ENCODE measurements around the gene TRIM62.

- TF ChIP-seq CTCF (optimal IDR thresholded peaks at IDR 0.05 in 1 of 3, IDR thresholded peaks at IDR 0.05 in 1 of 3, conservative IDR thresholded peaks at IDR 0.05 in 1 of 3; ENCODE audit: extremely low read depth in 1 of 3, insufficient read depth in 2 of 3, low read length in 3 of 3) (no peak), EZH2 (IDR thresholded peaks at IDR 0.05; ENCODE audit: low read length) (no peak)
Observed at GRCh38 chr1:33186936-33187335, 5.1 kb upstream of the TRIM62 start.
